LNCaP clone FGC (cell line): ENCODE measurements around the gene HS3ST3A1.

Experiments used
- DNase-seq: peaks from one replicate; pipeline ENCODE4 v3.0.0-alpha.2; 2011; ENCODE audit warnings: low read depth
- H3K4me3 ChIP-seq: 2 replicates; pipeline ENCODE4 v1.5.1; 2011; ENCODE audit warnings: mild to moderate bottlenecking, low read depth, low read length, control low read depth
- CTCF ChIP-seq: IDR thresholded peaks from 2 replicates; pipeline ENCODE4 v1.5.1; 2012; ENCODE audit warnings: mild to moderate bottlenecking; ENCODE audit not compliant: control insufficient read depth, insufficient read depth; ENCODE audit errors: extremely low read depth

HS3ST3A1 gene

GRCh38 chr17:13601776-13602551 is at the start of gene HS3ST3A1:
HS3ST3A1 (minus strand) TSS chr17:13601929; CDS start chr17:13601129, 800 bp downstream.
- TF ChIP-seq CTCF: no peak
- peak within 1 kb of the TSS; percentile 26 for H3K4me3 ChIP-seq
- no peak for DNase-seq

- H3K4me3 ChIP-seq: no peak overlapping the region
- DNase-seq: no peak
- TF ChIP-seq CTCF: no peak
Measured at GRCh38 chr17:13650096-13650675, 48.5 kb upstream of the HS3ST3A1 start.

GRCh38 chr17:13647543-13648021 is 45.9 kb upstream of the HS3ST3A1 start:
- no peak for DNase-seq
- peak; percentile 37 for TF ChIP-seq CTCF
- H3K4me3 ChIP-seq: no peak overlapping the region

DNA sequence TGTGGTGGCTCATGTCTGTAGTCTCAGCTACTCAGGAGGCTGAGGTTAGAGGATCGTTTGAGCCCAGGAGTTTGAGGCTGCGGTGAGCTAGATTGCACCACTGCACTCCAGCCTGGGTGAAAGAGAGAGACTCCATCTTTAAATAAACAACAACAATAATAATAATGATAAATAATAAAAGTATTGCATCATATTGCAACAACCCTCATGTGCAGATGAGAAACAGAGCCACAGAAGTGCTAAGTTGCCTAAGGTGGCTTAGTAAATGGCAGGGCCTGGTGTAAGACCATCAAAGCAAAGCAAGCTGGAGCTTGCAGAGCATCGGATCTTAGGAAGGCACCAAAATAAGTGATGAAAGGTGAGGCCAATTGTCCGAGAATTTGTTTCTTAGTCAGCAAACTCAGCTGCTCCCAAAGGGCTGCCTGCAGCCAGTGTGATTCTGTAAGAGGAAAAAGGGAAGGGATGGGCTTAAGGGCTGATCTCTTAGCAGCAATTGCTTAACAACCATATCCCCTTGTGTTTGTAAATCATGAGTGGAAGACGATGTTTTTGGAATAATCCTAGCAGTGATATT is 45.3 kb upstream of the HS3ST3A1 start:
- no peak for TF ChIP-seq CTCF
- no peak for DNase-seq
- no peak overlapping the region for H3K4me3 ChIP-seq

- H3K4me3 ChIP-seq: no peak overlapping the region
- no peak for DNase-seq
- TF ChIP-seq CTCF: no peak
Measured at GRCh38 chr17:13646411-13646810, 44.7 kb upstream of the HS3ST3A1 start.

DNA sequence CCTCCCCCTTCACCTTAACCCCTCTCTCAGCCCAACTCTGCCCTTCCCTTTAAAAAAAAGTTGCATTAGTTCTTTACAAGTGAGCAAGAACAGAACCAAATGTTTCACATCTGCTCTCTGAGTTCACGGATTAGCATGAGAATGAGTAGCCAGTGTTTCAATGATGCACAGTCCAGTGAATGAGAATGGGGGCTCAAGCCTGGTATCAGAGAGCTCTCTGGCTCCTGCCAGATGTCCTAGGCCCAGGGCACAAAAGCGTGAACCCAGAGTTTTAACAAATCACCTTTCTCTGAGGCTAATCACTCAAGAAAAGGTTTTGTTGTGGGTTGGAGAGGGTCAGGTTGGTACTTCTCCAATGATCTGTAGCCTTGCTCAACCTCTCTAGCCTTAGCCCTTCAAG is 41.5 kb upstream of the HS3ST3A1 start:
- no peak for TF ChIP-seq CTCF
- DNase-seq: no peak
- H3K4me3 ChIP-seq: no peak overlapping the region
